Measurements from ENCODE around the gene MARCHF5. TPM values are rescaled to one million over a fixed set of nuclear protein-coding genes. Genes with fewer than 3 reads are reported as not detected.
A peak's percentile ranks its signal among the peaks of the same experiment; 100 is the strongest.

The MARCHF5 gene
- total and polyA plus RNA-seq, 10 of the 15 experiments (the other 5 are each of a cell fraction or from before 2014, with no cell fraction given) = 4.8 to 46.8 (median 19.0) TPM

DNA sequence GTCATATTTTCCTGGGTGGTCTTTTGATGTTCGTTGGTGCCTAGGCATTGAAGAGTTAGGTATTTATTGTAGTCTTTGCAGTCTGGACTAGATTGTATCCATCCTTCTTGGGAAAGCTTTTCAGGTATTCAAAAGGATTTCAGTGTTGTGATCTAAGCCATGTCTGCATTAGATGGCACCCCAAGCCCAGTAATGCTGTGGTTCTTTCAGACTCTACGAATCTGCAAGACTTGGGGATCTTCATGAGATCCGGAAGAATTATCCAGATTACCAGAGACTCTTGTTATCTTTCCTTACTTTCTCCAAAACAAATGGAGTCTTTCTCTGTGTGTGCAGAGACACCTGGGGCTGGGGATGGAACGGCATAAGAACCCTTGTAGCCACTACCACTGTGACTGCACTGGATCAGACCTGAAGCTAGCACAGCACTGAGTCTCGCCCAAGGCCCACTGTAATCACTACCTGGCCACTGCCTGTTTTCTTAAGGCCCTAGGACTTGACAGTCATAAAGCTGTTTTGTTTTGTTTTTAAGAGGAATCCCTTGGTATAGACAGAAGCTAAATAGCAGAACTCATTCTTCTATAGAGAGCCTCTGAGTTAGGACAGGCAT lies 75.5 kb downstream of the MARCHF5 start:
- Histone ChIP-seq H3K4me2 (ENCODE audit: control insufficient read depth, insufficient read depth) (no peak overlapping the region), H3K9ac (ENCODE audit: control insufficient read depth, insufficient read depth, low read length) (no peak overlapping the region), H3K79me2 (ENCODE audit: control insufficient read depth, insufficient read depth, low read length) (no peaks in the 10 kb centered on the region), H2AFZ (ENCODE audit: control insufficient read depth, low read depth, low read length) (no peak overlapping the region), H3K27ac (ENCODE audit: control insufficient read depth, insufficient read depth) (no peak overlapping the region), H3K4me1 (ENCODE audit: control insufficient read depth, insufficient read depth, low read length) (no peaks in the 10 kb centered on the region), H3K4me3 (no peak overlapping the region), H4K20me1 (ENCODE audit: control insufficient read depth, insufficient read depth) (no peaks in the 10 kb centered on the region), H3K27me3 (replicated peaks in 1 of 2; ENCODE audit: control insufficient read depth in 2 of 2, insufficient read depth in 2 of 2, low read length in 1 of 2) (no peaks in the 10 kb centered on the region), H3K9me3 (replicated peaks; ENCODE audit: control insufficient read depth, insufficient read depth, low read length) (no peaks in the 10 kb centered on the region), H3K36me3 (ENCODE audit: control insufficient read depth in 2 of 2, insufficient read depth in 2 of 2, low read length in 1 of 2) (no peaks in the 10 kb centered on the region)
- in situ Hi-C loops (cut with MboI) = no loop called here
- FAIRE-seq = peak; percentile 38
- no peak for ATAC-seq
- ChIA-PET RAD21 (ENCODE audit: unreplicated experiment) (no interaction called here), CTCF (no interaction called here), SMC1A (ENCODE audit: uncharacterized antibody, unreplicated experiment) (no interaction called here), POLR2A (no interaction called here)
- TF ChIP-seq RAD21 (IDR thresholded peaks at IDR 0.05; ENCODE audit: insufficient read depth, low read depth, low read length) (peak; percentile 27; the same call in 1 of the 2 replicates), ZNF622 (IDR thresholded peaks at IDR 0.05) (no peak)
- 62% methylated on average over 5 of the region's 5 CpGs for WGBS (ENCODE audit: insufficient coverage, insufficient replicate concordance, low lambda C conversion rate, missing lambda C conversion rate)
- BruUV-seq (replicated peaks) = no TSS peak
- DNase-seq (ENCODE audit: low read depth, low spot score) = no peak
- intact Hi-C loops (cut with micrococcal nuclease; ENCODE audit: unreplicated experiment) = no loop called here

- ChIA-PET RAD21 (ENCODE audit: unreplicated experiment) (no interaction called here), CTCF (interaction anchor here (0.6 kb wide), 1 partner anchor 739 kb away, joined by 3 read pairs; no protein-coding TSS in a partner anchor), POLR2A (no interaction called here), SMC1A (ENCODE audit: uncharacterized antibody, unreplicated experiment) (no interaction called here)
- Histone ChIP-seq H3K27ac (ENCODE audit: control insufficient read depth, insufficient read depth) (no peak overlapping the region), H3K9ac (ENCODE audit: control insufficient read depth, insufficient read depth, low read length) (no peak overlapping the region), H3K4me2 (ENCODE audit: control insufficient read depth, insufficient read depth) (no peak overlapping the region), H3K79me2 (ENCODE audit: control insufficient read depth, insufficient read depth, low read length) (no peaks in the 10 kb centered on the region), H4K20me1 (ENCODE audit: control insufficient read depth, insufficient read depth) (no peaks in the 10 kb centered on the region), H3K4me1 (ENCODE audit: control insufficient read depth, insufficient read depth, low read length) (no peaks in the 10 kb centered on the region), H3K27me3 (replicated peaks in 1 of 2; ENCODE audit: control insufficient read depth in 2 of 2, insufficient read depth in 2 of 2, low read length in 1 of 2) (no peaks in the 10 kb centered on the region; a peak in 1 of 4 replicates), H3K36me3 (ENCODE audit: control insufficient read depth in 2 of 2, insufficient read depth in 2 of 2, low read length in 1 of 2) (no peaks in the 10 kb centered on the region), H3K4me3 (no peak overlapping the region), H2AFZ (ENCODE audit: control insufficient read depth, low read depth, low read length) (no peak overlapping the region), H3K9me3 (replicated peaks; ENCODE audit: control insufficient read depth, insufficient read depth, low read length) (no peaks in the 10 kb centered on the region)
- in situ Hi-C loops (cut with MboI) (no loop called here), intact Hi-C loops (cut with micrococcal nuclease; ENCODE audit: unreplicated experiment) (no loop called here)
- ATAC-seq (no peak), DNase-seq (ENCODE audit: low read depth, low spot score) (no peak), FAIRE-seq (no peak)
- TF ChIP-seq ZNF384 (IDR thresholded peaks at IDR 0.05; ENCODE audit: borderline replicate concordance, low read depth, low read length) (peak; percentile 66; the same call in 1 of the 2 replicates), MTA2 (IDR thresholded peaks at IDR 0.05; ENCODE audit: low read depth) (peak; percentile 30; the same call in 1 of the 2 replicates), HCFC1 (IDR thresholded peaks at IDR 0.05; ENCODE audit: low read length) (no peak)
- WGBS (ENCODE audit: insufficient coverage, insufficient replicate concordance, low lambda C conversion rate, missing lambda C conversion rate) = 7% methylated on average over 4 of the region's 4 CpGs
- BruUV-seq (replicated peaks) = no TSS peak
Measured at GRCh38 chr10:92377962-92378361, 87.0 kb downstream of the MARCHF5 start.

All from GM12878 (cell line).